Endometrial microvascular endothelial cells (primary cell): Measurements from ENCODE around the gene UFSP2. TPM values are rescaled to one million over a fixed set of nuclear protein-coding genes. Genes with fewer than 3 reads are reported as not detected.

Source experiments
- in situ Hi-C: cut with HindIII; loops from 2 replicates; pipeline ENCODE4 v1.10.0; 2017; ENCODE audit warnings: low sequenced_read_pairs, low pct_unique_long_range_greater_than_20kb; ENCODE audit errors: inconsistent ontology term
- total RNA-seq: library from RNA; depleted of rRNA; stranded (reverse); fragments of >200 nt; gene quantifications from one replicate; pipeline ENCODE4 v1.2.3, GENCODE V29; 2015; ENCODE audit errors: inconsistent ontology term

UFSP2 gene, protein sequence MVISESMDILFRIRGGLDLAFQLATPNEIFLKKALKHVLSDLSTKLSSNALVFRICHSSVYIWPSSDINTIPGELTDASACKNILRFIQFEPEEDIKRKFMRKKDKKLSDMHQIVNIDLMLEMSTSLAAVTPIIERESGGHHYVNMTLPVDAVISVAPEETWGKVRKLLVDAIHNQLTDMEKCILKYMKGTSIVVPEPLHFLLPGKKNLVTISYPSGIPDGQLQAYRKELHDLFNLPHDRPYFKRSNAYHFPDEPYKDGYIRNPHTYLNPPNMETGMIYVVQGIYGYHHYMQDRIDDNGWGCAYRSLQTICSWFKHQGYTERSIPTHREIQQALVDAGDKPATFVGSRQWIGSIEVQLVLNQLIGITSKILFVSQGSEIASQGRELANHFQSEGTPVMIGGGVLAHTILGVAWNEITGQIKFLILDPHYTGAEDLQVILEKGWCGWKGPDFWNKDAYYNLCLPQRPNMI
- total RNA-seq = 47.2 TPM

DNA sequence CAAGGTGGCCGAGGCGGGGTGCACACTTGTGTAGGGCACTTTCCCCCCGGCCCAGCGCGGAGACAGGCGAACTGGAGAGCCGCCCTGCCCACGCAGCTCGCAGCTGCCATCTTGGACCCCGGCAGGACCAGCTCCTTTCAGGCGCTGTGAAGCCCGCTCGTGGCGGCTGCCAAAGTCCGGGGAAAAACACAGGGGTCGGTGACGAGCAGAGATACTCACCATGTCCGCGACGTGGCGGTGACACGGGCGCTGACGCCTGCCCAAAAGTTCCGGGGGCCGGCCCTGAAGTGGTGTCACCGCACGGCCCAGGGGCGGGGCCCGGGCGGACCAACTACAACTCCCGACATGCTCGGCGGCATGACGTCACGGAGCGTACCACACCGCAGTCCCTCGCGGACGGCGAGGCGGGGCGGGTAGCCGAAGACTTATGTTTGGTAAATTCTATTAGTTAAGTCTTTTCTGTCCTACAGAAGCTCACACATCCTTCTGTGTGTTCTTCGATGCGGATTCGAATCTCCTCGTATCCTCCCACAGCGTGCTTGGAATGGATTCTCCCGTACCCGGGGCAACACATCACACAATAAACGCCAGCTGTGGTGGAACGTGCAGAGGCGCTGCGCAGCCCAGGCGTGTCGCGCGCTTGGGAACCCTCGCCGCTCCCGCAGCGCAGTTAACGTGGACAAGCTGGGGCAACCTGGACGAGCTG lies at the start of gene UFSP2:
UFSP2 (minus strand) TSS at position 318 of the 706 bp plus-strand sequence; CDS start at position 222, 96 bp downstream.
- in situ Hi-C loops = no loop called here

DNA sequence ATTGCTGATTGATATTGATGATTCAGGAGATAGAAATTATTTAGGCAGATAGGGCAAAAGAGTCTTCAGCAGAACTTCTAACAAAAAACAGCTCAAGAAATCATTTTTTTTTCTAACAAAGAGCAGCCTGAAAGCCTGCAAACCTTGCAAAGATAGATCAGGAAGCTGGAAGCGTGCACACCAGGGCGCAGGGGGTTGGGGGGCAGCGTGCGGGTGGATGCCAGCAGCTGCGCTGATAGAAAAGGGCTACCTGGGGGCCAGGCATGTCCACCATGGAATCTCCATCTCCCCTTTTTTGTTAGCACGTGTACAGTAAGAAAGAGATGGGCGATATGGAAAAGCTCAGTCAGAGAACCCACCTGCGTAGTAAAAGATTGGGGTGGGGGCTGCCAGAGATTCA lies 47.5 kb upstream of the UFSP2 start:
- in situ Hi-C loops = no loop called here

DNA sequence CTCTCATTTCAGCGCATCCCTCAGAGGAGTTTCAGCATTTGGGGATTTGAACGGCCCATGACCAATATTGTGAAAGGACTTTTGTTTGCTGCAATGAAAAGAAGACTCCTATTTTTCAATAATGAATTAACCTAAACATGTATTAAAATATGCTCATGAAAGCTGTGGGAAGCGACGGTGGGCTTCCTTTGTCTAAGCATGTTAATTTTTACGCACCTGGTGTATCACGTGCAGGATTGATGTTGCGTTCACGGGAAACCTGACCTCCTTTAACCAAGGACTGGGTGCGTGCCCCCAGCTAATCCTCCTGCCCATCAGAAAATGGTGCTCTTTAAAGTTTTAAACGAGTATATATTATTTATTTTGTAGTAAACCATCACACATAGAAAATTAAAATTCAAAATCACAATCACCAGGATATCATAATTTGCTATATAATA lies 46.4 kb upstream of the UFSP2 start:
- in situ Hi-C loops = no loop called here

DNA sequence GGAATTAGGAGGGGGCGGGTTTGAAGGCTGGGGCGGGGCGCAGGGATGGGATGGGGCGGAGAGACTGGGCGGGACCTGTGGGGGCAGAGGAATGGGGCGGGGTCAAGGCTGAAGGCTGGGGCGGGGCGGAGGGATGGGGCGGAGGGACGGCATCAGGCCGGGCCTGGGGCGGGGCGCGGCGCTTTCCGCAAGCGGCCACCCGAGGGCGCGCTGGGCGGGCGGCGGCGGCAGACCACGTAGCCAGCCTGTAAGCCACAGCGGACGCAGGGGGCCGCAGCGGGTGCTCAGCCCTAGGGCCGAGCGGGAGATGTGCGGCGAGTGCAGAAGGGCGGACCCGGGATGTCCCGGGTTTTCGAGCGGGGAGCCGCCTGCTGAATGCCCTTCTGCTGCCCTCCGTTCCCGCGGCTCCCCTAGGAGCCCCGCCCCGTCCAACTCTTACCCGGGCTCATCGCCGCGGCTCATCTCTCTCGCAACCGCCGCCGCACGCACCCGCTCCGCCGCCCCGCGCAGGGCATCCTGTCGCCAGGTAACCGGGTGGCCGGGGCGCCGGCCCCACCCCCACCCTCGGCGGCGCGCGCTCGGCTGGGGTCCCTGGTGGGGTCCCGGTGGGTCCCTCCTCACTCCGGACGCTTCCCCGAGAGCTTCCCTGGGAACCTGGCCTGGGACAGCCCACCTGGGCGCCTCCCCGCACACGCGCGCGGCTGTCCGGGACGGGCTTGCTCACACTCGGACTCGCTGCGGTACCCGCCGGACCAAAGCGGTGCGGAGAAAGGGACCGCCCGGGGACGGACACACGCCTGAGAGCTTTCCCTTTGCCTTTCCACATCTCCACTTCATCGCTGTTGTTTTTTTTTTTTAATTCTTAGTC lies 45.7 kb upstream of the UFSP2 start, which contains the start of gene CCDC110:
CCDC110 (minus strand) TSS at position 499 of the 868 bp plus-strand sequence; CDS start at position 449, 50 bp downstream.
- in situ Hi-C loops = no loop called here

DNA sequence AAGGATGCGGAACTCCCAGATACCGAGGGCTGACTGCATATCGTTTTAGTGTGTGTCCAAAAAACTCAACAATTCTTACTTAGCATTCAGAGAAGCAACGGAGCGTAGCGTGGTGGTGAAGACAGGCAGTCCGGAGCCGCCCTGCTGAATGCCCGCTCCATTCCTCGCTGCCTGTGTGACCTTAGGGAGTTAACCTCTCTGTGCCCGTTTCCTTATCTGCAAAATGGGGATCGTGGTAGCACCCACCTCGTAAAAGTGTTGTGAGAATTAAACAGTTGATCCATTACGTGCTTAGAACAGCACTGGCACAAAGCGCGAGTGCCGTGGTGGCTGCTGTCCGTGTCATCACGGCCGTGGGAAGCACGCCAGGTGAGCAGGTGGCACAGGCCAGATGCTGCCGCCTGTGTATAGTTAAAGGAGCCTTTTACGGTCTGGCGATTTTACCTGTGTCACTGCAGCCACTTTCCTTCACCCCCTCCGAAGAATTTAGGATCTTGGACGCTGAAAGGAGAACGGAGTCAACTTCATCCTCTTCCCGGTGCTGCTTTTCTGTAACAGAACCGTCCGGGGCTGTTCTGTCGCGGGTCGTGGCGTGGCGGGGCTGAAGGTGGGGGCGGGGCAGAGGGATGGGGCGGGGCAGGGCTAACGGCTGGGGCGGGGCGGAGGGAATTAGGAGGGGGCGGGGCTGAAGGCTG lies 44.9 kb upstream of the UFSP2 start:
- in situ Hi-C loops = no loop called here

DNA sequence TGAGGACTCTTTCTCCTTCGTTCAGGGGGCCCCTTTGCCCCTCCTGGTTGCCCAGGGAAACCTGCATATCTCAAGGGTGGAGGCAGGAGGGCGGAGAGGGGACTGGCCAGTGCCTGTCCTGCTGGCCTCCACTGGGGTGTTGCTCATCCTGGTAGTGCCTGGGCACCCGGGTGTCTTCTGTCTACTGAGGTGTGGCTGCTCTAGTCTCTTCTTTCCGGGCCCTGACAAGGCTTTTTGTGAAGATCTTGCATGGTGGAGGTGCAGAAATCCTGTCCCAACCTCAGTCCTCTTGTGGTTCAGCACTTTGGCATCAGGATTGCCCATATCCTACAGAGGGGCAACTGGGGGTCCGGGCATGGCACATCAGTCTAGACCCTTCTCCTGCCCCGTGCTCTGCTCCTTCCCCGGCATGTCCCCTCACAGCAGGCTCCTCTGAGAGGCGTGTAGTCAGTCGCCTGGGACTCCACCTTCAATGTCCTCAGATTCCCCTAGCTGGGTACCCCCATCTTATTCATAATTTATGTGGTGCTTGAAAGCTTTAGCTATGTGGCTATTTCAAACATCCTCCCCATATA lies 43.9 kb upstream of the UFSP2 start:
- in situ Hi-C loops = no loop called here

DNA sequence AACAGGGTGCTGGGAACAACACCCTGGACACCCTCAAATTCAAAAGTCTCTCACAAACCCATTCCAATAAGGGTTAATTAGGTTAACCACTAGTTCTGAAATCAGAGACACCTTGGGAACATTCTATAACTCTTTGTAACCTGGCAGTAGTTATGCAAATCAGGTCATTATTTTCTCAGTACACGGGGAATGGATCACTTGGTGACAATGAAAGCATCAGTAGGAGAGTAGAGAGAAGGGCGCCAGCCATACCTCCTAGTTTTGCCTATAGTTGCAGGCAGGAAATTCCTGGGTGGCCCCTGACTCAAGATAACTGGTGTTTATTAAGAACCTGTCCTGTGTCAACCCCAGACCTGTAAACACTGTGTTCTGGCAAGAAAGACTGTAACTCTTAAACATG lies 43.2 kb upstream of the UFSP2 start:
- in situ Hi-C loops = no loop called here

DNA sequence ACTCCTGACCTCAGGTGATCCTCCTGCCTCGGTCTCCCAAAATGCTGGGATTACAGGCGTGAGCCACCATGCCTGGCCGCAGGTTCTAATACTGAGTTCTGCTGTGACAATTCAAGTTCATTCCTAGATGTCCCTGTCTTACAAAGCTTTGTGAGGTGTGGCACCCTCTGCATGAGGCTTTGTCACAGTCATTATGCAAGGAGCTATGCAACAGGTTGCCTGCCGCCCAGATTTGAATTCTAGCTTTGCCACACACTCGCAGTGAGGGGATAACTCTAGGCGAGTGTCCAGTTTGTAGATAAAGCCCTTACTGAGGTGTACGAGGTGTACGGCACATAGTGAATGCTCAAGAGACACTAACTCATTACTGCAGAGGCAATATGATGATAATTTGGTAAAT lies 42.2 kb upstream of the UFSP2 start:
- in situ Hi-C loops = no loop called here

DNA sequence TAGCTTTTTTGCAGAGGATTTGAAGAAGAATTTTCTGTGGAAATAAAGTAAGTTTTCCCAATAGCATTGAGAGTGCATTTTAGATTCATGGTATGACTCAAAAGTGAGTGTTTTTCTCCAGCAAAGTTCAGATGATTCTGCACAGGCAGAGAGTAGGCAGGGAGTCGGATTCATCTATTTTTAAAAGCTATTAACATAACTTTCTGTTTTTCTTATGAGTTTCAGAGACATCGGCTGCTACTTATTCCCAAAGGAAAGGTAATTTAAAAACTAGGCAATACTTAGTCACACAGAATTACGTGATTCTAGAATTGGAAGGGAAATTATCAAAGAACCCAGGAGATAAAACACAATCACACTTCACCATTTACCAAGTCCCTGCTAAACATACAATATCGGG lies 41.3 kb upstream of the UFSP2 start:
- in situ Hi-C loops = no loop called here

DNA sequence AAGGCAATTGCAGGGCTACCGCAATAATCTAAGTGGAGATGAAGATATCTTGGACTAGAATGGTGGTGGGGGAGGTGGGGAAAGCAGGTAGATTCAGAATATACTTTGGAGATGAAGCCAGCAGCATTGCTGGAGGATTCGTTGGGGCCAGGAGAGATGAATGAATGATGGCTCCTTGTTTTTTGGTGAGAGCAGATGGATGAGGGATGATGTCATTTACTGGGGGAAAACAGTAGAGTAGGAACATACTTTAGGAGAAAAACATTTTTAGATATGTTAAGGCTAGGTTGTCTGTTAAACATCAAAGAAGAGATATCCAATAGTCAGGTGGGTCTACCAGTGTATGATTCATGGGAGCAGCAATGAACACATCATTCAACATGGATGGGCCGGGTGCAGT lies 39.9 kb upstream of the UFSP2 start:
- in situ Hi-C loops = no loop called here

DNA sequence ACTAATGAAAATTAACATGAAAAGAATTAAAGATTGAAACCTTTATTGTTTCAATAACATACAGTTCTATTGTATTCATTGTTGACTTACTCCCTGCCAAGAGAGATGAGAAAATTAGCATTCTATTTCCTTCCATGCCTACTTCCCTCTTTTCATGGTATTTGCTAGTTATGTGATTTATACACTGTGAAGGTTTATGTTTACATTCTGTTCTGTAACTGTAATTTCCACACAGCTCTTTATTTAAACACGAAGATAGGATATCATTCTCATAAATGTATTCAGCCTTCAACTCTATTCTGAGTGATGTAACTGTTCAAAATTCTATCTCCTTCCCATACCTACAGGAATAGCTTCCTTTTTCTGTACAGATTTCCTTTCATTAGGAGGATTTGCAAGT lies 39.1 kb upstream of the UFSP2 start:
- in situ Hi-C loops = no loop called here

DNA sequence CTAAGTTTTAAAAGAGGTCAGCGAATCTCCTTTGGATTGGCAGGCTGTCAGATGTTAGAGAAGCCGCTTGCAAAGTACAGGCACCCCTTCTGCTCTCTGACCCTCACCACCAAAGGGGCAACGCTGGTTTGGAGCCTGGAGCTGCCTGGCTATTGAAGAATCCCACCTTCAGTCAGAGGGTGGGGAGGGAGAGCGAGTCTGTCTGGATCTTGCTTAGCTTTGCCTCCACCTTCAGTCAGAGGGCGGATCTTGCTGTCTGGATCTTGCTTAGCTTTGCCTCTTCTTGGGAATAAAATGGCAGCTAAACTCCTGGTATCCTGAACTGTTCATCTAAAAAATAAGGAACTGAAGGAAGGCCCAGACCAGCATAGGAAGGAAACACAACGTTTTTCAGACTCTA lies 38.4 kb upstream of the UFSP2 start:
- in situ Hi-C loops = no loop called here

DNA sequence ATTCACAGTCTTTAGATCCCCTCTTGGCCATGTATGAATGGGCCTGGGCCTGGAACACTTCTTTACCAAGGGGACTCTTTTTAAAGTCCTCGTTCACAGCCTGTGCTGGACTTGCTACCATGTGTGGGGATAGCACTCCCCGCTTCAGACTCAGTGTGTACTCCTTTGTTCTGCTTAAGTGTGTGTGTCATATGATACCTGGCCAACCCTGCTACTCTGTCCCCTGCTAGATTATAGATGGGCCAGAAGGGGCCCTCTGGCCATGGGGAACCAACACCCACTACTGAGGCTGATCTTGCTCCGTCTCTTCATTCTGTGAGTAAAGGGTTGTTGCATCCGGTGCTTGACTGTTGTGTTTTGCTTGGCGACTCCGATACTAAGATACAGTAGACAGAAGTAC lies 37.8 kb upstream of the UFSP2 start:
- in situ Hi-C loops = no loop called here

DNA sequence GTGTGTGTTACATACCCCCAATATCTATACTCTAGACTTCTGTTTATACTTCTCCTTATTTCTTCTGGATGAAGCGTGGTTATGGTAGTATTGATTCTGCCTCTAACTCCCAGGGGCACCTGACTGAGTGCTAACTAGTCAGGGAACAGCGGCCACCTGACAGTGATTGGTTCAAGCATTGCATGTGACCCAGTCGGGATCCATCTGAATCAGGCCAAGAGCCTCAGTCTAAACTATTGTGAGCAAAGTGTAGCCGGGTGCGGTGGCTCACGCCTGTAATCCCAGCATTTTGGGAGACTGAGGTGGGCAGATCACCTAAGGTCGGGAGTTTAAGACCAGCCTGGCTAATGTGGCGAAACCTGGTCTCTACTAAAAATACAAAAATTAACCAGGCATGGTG lies 35.8 kb upstream of the UFSP2 start:
- in situ Hi-C loops = no loop called here

DNA sequence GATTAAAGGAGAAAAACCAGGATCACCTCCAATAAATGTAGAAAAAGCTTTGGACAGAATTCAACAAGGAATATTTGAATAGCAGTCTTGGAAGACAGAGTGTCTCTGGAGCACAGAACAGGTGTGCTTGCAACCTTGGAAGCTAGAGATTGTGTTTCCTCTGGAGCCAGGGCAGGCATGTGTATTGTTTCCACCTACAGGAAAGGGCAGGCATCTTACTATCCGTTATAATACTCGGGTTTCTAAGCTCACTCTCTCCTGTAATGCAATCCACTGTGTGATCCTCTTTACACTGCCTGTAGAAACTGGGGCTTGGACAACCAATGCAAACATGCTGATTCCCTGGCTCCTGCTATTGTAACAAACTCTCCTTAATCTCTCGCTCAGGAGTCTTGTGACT lies 31.4 kb upstream of the UFSP2 start:
- in situ Hi-C loops = no loop called here

DNA sequence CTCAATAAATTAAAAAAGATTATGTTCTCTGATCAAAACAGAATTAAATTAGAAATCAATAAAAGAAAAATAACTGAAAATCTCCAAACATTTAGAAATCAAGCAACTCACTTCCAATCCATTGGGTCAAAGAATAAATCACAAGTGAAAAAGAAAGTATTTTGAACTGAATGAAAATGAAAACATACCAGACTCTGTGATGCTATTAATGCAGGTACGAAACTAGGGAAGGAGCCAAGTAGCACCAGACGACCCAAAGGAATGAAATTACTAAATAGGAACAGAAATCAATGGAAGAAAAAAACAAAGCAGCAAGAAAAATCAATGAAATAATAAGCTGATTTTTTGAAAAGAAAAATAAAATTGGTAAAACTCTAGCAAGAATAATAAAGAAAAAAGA lies 30.4 kb upstream of the UFSP2 start:
- in situ Hi-C loops = no loop called here

DNA sequence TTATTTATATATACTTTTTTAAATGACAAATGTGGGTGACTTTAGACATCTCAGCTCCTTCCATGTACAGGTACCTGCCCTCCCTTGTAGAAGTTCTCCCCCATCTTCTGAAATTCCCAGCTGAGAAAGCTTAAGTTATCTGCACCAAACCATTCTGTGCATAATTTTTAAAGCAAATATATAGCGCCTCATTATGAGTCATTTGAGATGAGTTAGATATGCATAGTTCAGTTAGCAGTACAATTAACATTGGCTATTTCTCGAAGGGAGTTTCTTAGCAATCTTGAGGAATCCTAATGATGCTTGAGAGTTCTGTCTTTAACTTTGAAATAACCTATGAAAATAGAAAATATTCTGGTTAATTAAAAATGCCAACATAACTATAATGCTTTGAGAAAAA lies 19.4 kb upstream of the UFSP2 start:
- in situ Hi-C loops = no loop called here

DNA sequence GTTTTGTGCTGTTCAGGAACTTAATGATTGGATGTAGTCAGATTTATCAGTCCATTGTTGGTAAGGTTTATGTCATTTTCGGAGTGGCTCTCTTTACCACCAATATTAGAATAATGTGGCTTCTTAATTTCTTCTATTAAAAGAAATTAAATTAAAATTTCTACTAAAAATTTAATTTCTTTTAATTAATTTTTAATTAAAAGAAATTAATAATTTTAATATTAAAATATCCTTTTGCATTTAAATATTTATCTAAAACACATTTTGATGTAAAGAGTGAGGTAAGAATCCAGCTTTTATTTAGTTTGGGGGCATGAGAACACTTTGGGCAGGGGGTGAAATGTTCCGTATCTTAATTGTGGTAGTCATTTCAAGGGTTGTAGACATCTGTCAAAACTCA lies 15.7 kb upstream of the UFSP2 start:
- in situ Hi-C loops = no loop called here
